Rectal smooth muscle tissue (tissue), 1 donor: Measurements from ENCODE around the gene TRMT5.

Experiments used
- H3K27ac ChIP-seq: one replicate; pipeline ENCODE4 v1.7.0; 2013; ENCODE audit warnings: low read depth, low read length, inconsistent platforms
- H3K27me3 ChIP-seq: one replicate; pipeline ENCODE4 v1.7.0; 2013; ENCODE audit warnings: low read length; ENCODE audit not compliant: control insufficient read depth, insufficient read depth
- H3K36me3 ChIP-seq: one replicate; pipeline ENCODE4 v1.7.0; 2013; ENCODE audit warnings: low read length; ENCODE audit not compliant: control insufficient read depth, insufficient read depth
- H3K4me1 ChIP-seq: one replicate; pipeline ENCODE4 v1.7.0; 2013; ENCODE audit warnings: low read length; ENCODE audit not compliant: control insufficient read depth, insufficient read depth
- H3K4me3 ChIP-seq: one replicate; pipeline ENCODE4 v1.7.0; 2013; ENCODE audit warnings: low read length
- H3K9ac ChIP-seq: one replicate; pipeline ENCODE4 v1.7.0; 2013; ENCODE audit warnings: low read length

The TRMT5 gene

DNA sequence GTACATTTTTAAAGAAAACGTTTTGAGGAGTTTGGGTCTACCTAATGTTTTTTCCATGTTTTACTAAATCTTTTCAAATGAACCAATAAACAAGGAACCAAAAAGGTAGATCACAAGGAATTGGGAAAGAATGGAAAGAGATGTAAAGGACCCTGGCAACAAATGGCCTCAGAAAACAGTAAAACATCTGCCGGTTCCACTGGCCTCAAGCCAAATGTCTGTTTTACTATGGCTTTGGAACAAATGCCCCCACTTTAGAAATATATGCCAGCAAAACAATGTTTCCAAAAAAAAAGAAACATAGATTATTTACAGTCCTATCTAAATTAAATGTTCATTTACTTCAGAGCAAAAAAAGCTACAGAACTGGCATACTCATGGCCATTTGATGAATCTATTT, 3.0 kb downstream of the TRMT5 start:
- Histone ChIP-seq H3K9ac (no peak overlapping the region), H3K27me3 (no peaks in the 10 kb centered on the region), H3K27ac (no peak overlapping the region), H3K4me3 (no peak overlapping the region), H3K4me1 (peaks cover 4% of the 10 kb centered on the region), H3K36me3 (peaks cover 5% of the 10 kb centered on the region)

DNA sequence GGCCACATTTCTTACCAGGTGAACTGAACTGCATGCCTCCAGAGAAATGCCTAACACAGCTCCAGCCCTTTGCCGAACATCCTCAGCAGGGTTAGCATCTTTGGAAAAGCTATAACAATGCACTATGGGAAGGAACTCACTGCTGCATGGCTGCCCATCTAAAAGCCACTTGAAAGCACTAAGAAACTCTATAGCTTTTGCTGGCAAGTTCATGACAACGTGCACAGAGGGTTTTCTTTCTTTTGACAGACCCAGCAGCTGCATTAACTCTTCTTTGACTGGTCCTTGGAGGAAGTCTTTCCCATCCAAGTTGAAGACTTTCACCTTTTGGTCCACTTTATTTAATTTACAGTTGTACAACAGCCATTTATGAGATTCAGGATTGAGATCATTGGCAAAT, 5.3 kb downstream of the TRMT5 start:
- H3K36me3 ChIP-seq = peaks cover 5% of the 10 kb centered on the region
- H3K27ac ChIP-seq = no peak overlapping the region
- no peak overlapping the region for H3K4me3 ChIP-seq
- no peak overlapping the region for H3K9ac ChIP-seq
- H3K27me3 ChIP-seq = no peaks in the 10 kb centered on the region
- no peaks in the 10 kb centered on the region for H3K4me1 ChIP-seq

DNA sequence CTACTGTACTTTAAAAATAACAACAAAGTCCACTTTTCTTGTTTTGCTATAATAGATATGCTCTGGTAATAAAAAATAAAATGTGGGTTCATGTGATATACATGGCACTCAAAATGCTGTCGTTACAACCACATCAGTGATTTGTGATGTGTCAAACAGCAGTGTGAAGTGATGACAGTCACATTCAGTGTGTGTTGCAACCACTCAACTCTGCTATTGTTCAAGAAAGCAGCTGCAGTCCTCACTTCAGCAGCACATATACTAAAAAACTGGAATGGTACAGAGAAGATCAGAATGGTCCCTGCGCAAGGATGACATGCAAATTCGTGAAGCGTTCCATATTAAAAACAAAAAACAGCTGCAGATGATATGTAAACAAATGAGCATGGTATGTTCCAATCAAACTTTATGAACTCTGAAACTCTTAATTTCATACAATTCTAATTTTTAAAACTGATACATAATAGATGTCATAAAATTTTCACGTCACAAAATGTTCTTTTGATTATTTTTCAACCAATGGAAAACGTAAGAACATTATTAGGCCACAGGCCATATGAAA, 6.7 kb downstream of the TRMT5 start:
- Histone ChIP-seq H3K4me1 (no peaks in the 10 kb centered on the region), H3K36me3 (peaks cover 2% of the 10 kb centered on the region), H3K9ac (no peak overlapping the region), H3K4me3 (no peak overlapping the region), H3K27me3 (no peaks in the 10 kb centered on the region), H3K27ac (no peak overlapping the region)

DNA sequence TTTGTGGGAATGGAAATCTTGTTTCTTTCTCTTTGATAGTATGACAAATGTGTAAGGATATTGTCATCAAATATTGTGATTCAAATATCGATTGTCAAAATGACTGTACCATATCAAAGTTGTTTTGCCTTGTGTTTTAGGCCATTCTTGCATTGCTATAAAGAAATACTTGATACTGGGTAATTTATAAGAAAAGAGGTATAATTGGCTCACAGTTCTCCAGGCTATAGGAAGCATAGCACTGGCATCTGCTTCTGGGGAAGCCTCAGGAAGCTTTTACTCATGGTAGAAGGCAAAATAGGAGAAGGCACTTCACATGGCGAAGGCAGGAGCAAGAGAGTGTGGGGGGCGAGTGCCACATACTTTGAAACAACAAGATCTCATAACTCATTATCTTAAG, 7.8 kb downstream of the TRMT5 start:
- Histone ChIP-seq H3K27me3 (no peaks in the 10 kb centered on the region), H3K36me3 (peaks cover 2% of the 10 kb centered on the region), H3K9ac (no peak overlapping the region), H3K4me1 (no peaks in the 10 kb centered on the region), H3K27ac (no peak overlapping the region), H3K4me3 (no peak overlapping the region)

DNA sequence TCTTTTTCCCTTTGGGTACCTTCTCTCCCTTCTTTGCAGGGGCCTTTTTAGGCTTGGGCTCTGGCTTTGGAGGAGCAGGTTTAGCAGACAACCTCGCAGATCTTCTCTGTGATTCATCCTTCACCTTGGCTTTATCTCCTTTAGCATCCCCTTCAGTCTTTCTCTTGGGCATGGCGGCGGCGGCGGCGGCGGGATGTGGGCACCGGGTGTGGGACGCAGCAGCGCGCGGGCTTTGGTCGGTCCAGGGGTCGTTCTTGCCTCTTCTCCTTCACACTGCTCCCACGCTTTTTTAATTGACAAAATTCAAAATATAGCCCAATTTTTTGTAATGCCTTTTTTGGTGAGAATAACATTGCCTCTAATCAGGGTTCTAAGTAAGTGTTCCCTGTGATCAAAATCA, 8.6 kb downstream of the TRMT5 start:
- Histone ChIP-seq H3K4me3 (no peak overlapping the region), H3K9ac (no peak overlapping the region), H3K27me3 (no peaks in the 10 kb centered on the region), H3K4me1 (no peaks in the 10 kb centered on the region), H3K27ac (no peak overlapping the region), H3K36me3 (peaks cover 2% of the 10 kb centered on the region)

DNA sequence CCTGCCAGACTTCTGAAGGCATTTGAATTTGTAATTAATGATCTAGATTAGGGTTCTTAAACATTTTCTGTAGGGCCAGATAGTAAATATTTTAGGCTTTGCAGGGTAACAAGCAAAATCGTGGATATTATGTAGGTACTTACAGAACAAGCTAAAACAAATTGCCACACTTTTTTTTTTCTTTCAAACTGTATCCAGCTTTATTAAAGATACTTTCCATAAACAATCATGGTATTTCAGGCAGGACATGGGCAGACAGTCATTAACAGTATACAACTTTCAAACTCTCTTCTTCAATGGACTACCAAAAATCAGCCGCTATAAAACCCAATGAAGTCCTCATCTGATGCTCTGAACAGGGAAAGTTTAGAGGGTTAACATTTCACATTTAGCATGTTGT, 9.6 kb downstream of the TRMT5 start:
- H3K4me3 ChIP-seq = no peak overlapping the region
- no peak overlapping the region for H3K9ac ChIP-seq
- H3K36me3 ChIP-seq = peaks cover 2% of the 10 kb centered on the region
- no peak overlapping the region for H3K27ac ChIP-seq
- no peaks in the 10 kb centered on the region for H3K4me1 ChIP-seq
- H3K27me3 ChIP-seq = no peaks in the 10 kb centered on the region

DNA sequence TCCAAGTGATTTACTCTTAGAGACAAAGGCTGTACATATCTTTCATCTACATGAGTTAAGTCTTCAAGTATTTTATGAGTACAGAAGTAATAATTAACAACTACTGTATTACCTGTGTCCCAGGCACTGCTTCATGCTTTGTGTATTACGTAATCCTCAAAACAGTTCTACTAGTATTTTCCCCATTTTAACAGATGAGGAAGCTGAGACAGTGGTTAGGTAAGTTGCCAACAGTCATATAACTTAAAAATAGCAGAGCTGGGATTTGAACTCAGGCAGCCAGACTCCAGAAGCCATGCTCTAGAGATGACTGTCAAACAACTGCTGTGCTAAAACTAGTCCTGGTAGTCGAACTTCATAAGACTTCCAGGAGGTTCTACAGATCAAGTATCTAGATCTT, 10.7 kb downstream of the TRMT5 start:
- H3K4me3 ChIP-seq = no peak overlapping the region
- no peaks in the 10 kb centered on the region for H3K36me3 ChIP-seq
- no peak overlapping the region for H3K27ac ChIP-seq
- H3K9ac ChIP-seq = no peak overlapping the region
- no peaks in the 10 kb centered on the region for H3K27me3 ChIP-seq
- H3K4me1 ChIP-seq = no peaks in the 10 kb centered on the region

DNA sequence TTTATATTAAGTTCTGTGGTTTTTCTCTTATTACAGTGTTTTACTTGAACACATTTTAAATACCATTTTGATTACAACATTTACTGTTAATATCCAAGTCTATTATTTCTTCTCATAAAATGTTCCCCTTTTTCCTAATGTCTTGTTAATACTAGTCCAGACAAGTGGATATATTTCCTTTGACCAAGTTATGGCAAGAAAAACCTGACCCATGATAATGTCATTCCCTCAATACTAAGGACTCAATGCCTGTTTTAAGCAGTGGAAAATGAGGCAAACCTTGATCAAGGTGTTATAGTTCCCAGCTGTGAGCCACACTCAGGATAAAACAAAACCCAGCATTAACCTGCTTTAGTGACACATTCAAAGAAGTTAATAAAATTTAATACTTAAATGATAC, 12.2 kb downstream of the TRMT5 start:
- no peaks in the 10 kb centered on the region for H3K36me3 ChIP-seq
- no peaks in the 10 kb centered on the region for H3K4me1 ChIP-seq
- H3K9ac ChIP-seq = no peak overlapping the region
- no peak overlapping the region for H3K4me3 ChIP-seq
- no peaks in the 10 kb centered on the region for H3K27me3 ChIP-seq
- H3K27ac ChIP-seq = no peak overlapping the region

DNA sequence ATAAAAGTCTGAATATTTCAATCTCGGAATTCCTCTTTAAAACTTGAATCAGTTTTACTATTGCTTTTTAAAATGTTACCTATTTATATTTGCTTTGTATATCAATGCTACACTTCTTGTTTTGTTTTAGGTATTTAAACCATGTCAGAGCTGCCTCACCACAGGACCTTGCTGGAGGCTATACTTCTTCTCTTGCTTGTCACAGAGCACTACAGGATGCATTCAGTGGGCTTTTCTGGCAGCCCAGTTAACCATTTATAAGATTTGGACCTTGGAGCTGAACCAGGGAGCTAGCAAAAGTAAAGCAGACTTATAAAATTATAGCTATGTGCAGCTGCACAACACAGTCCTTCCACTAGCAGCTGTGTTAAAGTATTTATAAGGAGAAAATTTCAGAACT, 12.8 kb downstream of the TRMT5 start:
- H3K27me3 ChIP-seq = no peaks in the 10 kb centered on the region
- no peak overlapping the region for H3K4me3 ChIP-seq
- no peak overlapping the region for H3K9ac ChIP-seq
- no peaks in the 10 kb centered on the region for H3K36me3 ChIP-seq
- H3K4me1 ChIP-seq = no peaks in the 10 kb centered on the region
- H3K27ac ChIP-seq = no peak overlapping the region

DNA sequence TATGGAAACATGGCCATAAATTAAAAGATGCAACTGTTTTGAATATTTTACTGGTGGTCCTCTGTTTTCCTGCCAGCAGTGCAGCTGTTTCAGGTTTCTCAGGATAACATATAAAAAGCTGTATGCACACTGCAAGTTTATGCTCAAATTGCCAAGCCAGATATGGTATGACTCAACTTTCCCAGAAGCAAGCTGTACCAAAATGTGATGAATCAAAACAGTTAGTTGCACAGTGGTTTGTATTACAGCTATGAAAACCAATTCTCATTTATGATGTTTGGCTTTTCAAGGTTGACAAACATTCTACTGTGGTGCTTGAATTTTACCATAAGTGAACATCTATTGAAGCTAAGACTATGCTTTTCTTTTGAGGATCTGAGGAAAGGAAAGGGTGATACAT, 15.5 kb downstream of the TRMT5 start:
- Histone ChIP-seq H3K9ac (no peak overlapping the region), H3K27me3 (no peaks in the 10 kb centered on the region), H3K4me3 (no peak overlapping the region), H3K4me1 (no peaks in the 10 kb centered on the region), H3K36me3 (no peaks in the 10 kb centered on the region), H3K27ac (no peak overlapping the region)

GRCh38 chr14:60964904-60965303, 16.0 kb downstream of the TRMT5 start:
- H3K27ac ChIP-seq = no peak overlapping the region
- H3K4me3 ChIP-seq = no peak overlapping the region
- no peaks in the 10 kb centered on the region for H3K4me1 ChIP-seq
- H3K27me3 ChIP-seq = no peaks in the 10 kb centered on the region
- no peaks in the 10 kb centered on the region for H3K36me3 ChIP-seq
- H3K9ac ChIP-seq = no peak overlapping the region

GRCh38 chr14:60963761-60964160, 17.1 kb downstream of the TRMT5 start:
- no peak overlapping the region for H3K9ac ChIP-seq
- no peaks in the 10 kb centered on the region for H3K27me3 ChIP-seq
- H3K4me1 ChIP-seq = no peaks in the 10 kb centered on the region
- H3K36me3 ChIP-seq = no peaks in the 10 kb centered on the region
- H3K27ac ChIP-seq = no peak overlapping the region
- H3K4me3 ChIP-seq = no peak overlapping the region

- H3K27ac ChIP-seq = no peak overlapping the region
These were observed 22.7 kb downstream of the TRMT5 start for GRCh38 chr14:60958146-60958545.

More at GRCh38 chr14:60958146-60958545, 22.7 kb downstream of the TRMT5 start:
- Histone ChIP-seq H3K27me3 (no peaks in the 10 kb centered on the region), H3K4me3 (no peak overlapping the region), H3K36me3 (no peaks in the 10 kb centered on the region), H3K4me1 (no peaks in the 10 kb centered on the region), H3K9ac (no peak overlapping the region)
